ENCODE results near the gene EXOC5. TPM values are rescaled to one million over a fixed set of nuclear protein-coding genes. Genes with fewer than 3 reads are reported as not detected.

The EXOC5 gene, protein sequence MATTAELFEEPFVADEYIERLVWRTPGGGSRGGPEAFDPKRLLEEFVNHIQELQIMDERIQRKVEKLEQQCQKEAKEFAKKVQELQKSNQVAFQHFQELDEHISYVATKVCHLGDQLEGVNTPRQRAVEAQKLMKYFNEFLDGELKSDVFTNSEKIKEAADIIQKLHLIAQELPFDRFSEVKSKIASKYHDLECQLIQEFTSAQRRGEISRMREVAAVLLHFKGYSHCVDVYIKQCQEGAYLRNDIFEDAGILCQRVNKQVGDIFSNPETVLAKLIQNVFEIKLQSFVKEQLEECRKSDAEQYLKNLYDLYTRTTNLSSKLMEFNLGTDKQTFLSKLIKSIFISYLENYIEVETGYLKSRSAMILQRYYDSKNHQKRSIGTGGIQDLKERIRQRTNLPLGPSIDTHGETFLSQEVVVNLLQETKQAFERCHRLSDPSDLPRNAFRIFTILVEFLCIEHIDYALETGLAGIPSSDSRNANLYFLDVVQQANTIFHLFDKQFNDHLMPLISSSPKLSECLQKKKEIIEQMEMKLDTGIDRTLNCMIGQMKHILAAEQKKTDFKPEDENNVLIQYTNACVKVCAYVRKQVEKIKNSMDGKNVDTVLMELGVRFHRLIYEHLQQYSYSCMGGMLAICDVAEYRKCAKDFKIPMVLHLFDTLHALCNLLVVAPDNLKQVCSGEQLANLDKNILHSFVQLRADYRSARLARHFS
- total RNA-seq (2022), result 66.5 and 69.8 TPM in 2 replicates
- Bru-seq, nascent RNA, result percentile 85 among the genes with signal in this experiment
- percentile 88 among the genes with signal in this experiment for BruChase-seq, experiment 1, labeled RNA remaining after a 2-hour chase
- BruChase-seq, experiment 2, labeled RNA remaining after a 6-hour chase, result percentile 93 among the genes with signal in this experiment
- long read RNA-seq, full-length matches to known transcripts, result 82 of 108 reads
- long read RNA-seq, partial matches to known transcripts, result 4 of 108 reads
- long read RNA-seq, other reads (novel, unspliced or antisense), result 22 of 108 reads

DNA sequence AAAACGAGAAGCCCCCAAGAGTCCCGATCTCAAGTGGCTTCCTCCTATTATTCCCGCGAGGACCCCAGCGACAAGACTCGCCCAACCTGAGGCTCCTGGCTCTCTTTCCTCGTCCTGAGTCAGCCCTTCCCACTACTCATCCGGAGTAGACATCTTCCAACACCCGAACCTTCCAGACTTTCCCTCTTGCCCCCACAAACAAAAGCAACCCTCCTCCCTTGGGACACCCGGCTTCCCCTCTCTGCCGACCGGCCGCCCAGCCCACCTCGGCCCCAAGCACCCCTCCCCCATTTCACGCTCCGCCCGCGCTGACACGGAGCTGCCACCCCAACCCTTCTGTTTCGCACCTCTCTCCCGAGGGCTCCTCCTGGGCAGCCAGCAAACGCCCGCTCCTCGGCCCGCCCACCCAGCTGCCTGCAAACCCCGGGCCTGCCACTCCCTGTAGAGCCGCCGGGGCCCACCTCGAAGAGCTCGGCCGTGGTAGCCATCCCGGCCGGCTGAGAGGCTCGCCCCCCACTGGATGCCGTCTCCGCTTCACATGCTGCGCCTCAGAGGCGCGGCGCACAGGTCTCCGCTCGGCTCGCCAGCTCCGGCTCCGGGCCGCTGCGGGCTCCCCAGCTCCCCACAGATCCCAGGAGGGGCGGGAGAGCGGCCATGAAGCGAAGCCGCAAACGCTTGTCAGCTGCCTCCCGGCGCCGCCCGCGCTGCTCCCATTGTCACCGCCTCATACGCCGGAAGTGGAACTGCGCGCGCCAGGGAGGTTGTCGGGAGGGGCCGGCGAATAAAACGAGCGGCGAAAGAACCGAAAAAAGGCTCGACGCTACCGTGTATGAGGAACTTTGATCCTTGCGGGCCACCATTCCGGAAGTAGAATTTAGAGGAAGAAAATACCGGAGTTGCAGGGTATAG is at the start of gene EXOC5, which contains the start of gene AP5M1:
TSS of gene EXOC5 (minus strand) at position 745 of the 909 bp plus-strand sequence. CDS start at position 488, 257 bp downstream.
TSS of gene AP5M1 (plus strand) at position 811 of the 909 bp plus-strand sequence. CDS start 344 bp downstream, outside the sequence.
- intact Hi-C loops (cut with micrococcal nuclease; ENCODE audit: unreplicated experiment), result loop anchor here (1.0 to 5.0 kb wide), 2 partner anchors 24 to 1661 kb away; no protein-coding TSS in a partner anchor
- Histone ChIP-seq H3K27me3 (replicated peaks; ENCODE audit: control insufficient read depth, insufficient read depth, low read length) (no peaks in the 10 kb centered on the region), H3K9me3 (no peaks in the 10 kb centered on the region), H3K36me3 (ENCODE audit: control insufficient read depth, insufficient read depth, low read length) (no peaks in the 10 kb centered on the region; the same call in 1 of the 2 replicates), H3K4me3 (ENCODE audit: low read depth, low read length) (peak within 1 kb of the TSS; percentile 79), H3K4me1 (peaks cover 45% of the 10 kb centered on the region)
- H3K27ac Mint-ChIP-seq (ENCODE audit: unreplicated experiment), result peak within 1 kb of the TSS; percentile 99
- no peaks in the 10 kb centered on the region for H3K9me3 Mint-ChIP-seq (ENCODE audit: unreplicated experiment)
- no peaks in the 10 kb centered on the region for H3K27me3 Mint-ChIP-seq (ENCODE audit: insufficient read depth, unreplicated experiment)
- peaks cover 15% of the 10 kb centered on the region for H3K36me3 Mint-ChIP-seq (ENCODE audit: insufficient read depth, unreplicated experiment)
- TF ChIP-seq, protein P1, sequence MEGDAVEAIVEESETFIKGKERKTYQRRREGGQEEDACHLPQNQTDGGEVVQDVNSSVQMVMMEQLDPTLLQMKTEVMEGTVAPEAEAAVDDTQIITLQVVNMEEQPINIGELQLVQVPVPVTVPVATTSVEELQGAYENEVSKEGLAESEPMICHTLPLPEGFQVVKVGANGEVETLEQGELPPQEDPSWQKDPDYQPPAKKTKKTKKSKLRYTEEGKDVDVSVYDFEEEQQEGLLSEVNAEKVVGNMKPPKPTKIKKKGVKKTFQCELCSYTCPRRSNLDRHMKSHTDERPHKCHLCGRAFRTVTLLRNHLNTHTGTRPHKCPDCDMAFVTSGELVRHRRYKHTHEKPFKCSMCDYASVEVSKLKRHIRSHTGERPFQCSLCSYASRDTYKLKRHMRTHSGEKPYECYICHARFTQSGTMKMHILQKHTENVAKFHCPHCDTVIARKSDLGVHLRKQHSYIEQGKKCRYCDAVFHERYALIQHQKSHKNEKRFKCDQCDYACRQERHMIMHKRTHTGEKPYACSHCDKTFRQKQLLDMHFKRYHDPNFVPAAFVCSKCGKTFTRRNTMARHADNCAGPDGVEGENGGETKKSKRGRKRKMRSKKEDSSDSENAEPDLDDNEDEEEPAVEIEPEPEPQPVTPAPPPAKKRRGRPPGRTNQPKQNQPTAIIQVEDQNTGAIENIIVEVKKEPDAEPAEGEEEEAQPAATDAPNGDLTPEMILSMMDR (IDR thresholded peaks at IDR 0.05; ENCODE audit: insufficient read depth in 1 of 2, low read depth in 1 of 2, low read length in 1 of 2, severe bottlenecking in 1 of 2, unreplicated experiment in 1 of 2), result peak in 1 of 2 experiments; percentile 5
- H3K4me3 Mint-ChIP-seq (ENCODE audit: unreplicated experiment), result peak within 1 kb of the TSS; percentile 99
- peaks cover 35% of the 10 kb centered on the region for H3K4me1 Mint-ChIP-seq (ENCODE audit: low read depth, unreplicated experiment)
- BruUV-seq (replicated peaks), result no TSS peak
- peak; percentile 91 to 93 for DNase-seq
- POLR2A ChIA-PET, result interaction anchor here (0.5 to 1.5 kb wide), 6 partner anchors 17 to 148 kb away, joined by 3 to 4 read pairs (median 3); partner anchors contain the start of gene NAA30
- CTCF ChIA-PET, result interaction anchor here (0.6 to 1.0 kb wide), 4 partner anchors 22 to 1045 kb away, joined by 3 to 7 read pairs (median 6); partner anchors contain the start of gene NAA30

DNA sequence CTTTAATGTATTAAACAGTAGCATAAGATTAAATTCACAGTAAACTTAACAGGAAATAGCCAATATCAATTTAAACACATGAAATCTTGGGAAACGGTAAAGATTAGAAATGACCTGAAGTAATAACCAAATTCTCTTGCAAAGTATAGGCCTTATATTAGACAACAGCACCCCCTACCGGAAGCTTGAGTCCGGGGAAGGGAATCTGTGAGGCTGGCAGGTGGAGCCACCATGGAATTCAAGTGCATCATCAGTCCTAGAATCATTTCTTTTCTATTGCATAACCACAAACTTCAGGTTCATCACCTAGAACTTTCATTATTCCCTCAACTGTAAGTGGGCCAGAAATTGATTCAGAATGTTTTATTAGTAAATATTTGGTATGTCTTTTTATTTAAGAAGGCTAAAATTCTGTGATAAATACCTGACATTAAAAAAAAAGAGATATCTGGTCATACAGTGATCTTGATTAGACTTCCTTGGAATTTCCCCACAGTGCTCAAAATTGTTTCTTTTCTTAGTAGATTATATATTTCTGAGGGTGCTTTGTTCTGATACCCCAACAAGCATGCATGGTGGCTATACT is 48.6 kb upstream of the EXOC5 start:
- H3K9me3 ChIP-seq, result no peaks in the 10 kb centered on the region
- no peaks in the 10 kb centered on the region for H3K4me1 Mint-ChIP-seq (ENCODE audit: low read depth, unreplicated experiment)
- BruUV-seq (replicated peaks), result no TSS peak
- H3K9me3 Mint-ChIP-seq (ENCODE audit: unreplicated experiment), result no peaks in the 10 kb centered on the region
- no peaks in the 10 kb centered on the region for H3K27me3 ChIP-seq (replicated peaks; ENCODE audit: control insufficient read depth, insufficient read depth, low read length)
- no peaks in the 10 kb centered on the region for H3K36me3 Mint-ChIP-seq (ENCODE audit: insufficient read depth, unreplicated experiment)
- no peaks in the 10 kb centered on the region for H3K36me3 ChIP-seq (ENCODE audit: control insufficient read depth, insufficient read depth, low read length)
- no peak overlapping the region for H3K4me3 Mint-ChIP-seq (ENCODE audit: unreplicated experiment)
- H3K4me1 ChIP-seq, result no peaks in the 10 kb centered on the region
- H3K27me3 Mint-ChIP-seq (ENCODE audit: insufficient read depth, unreplicated experiment), result peaks cover 3% of the 10 kb centered on the region
- ChIA-PET POLR2A (no interaction called here), CTCF (interaction anchor here (1.0 kb wide), 2 partner anchors 17 to 26 kb away, joined by 3 to 4 read pairs; no protein-coding TSS in a partner anchor)
- H3K27ac Mint-ChIP-seq (ENCODE audit: unreplicated experiment), result no peak overlapping the region
- intact Hi-C loops (cut with micrococcal nuclease; ENCODE audit: unreplicated experiment), result loop anchor here (1.0 to 5.0 kb wide), 4 partner anchors 75 to 826 kb away; partner anchors contain the start of gene NAA30
- peak; percentile 74 to 88 for DNase-seq
- no peak overlapping the region for H3K4me3 ChIP-seq (ENCODE audit: low read depth, low read length)
- TF ChIP-seq, protein P1 (IDR thresholded peaks at IDR 0.05; ENCODE audit: insufficient read depth in 1 of 2, low read depth in 1 of 2, low read length in 1 of 2, severe bottlenecking in 1 of 2, unreplicated experiment in 1 of 2), result peak; percentile 69 to 86
